Measurements from ENCODE around the gene CIROP.

GRCh38 chr14:23122086-23122485, 17.3 kb upstream of the CIROP start:
- no peak for TF ChIP-seq EZH2 (IDR thresholded peaks at IDR 0.05; ENCODE audit: borderline replicate concordance)
- TF ChIP-seq, protein P1, sequence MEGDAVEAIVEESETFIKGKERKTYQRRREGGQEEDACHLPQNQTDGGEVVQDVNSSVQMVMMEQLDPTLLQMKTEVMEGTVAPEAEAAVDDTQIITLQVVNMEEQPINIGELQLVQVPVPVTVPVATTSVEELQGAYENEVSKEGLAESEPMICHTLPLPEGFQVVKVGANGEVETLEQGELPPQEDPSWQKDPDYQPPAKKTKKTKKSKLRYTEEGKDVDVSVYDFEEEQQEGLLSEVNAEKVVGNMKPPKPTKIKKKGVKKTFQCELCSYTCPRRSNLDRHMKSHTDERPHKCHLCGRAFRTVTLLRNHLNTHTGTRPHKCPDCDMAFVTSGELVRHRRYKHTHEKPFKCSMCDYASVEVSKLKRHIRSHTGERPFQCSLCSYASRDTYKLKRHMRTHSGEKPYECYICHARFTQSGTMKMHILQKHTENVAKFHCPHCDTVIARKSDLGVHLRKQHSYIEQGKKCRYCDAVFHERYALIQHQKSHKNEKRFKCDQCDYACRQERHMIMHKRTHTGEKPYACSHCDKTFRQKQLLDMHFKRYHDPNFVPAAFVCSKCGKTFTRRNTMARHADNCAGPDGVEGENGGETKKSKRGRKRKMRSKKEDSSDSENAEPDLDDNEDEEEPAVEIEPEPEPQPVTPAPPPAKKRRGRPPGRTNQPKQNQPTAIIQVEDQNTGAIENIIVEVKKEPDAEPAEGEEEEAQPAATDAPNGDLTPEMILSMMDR (IDR thresholded peaks at IDR 0.05; ENCODE audit: poor library complexity), result no peak
